Measurements from ENCODE around the gene KCNQ2.

KCNQ2 gene

DNA sequence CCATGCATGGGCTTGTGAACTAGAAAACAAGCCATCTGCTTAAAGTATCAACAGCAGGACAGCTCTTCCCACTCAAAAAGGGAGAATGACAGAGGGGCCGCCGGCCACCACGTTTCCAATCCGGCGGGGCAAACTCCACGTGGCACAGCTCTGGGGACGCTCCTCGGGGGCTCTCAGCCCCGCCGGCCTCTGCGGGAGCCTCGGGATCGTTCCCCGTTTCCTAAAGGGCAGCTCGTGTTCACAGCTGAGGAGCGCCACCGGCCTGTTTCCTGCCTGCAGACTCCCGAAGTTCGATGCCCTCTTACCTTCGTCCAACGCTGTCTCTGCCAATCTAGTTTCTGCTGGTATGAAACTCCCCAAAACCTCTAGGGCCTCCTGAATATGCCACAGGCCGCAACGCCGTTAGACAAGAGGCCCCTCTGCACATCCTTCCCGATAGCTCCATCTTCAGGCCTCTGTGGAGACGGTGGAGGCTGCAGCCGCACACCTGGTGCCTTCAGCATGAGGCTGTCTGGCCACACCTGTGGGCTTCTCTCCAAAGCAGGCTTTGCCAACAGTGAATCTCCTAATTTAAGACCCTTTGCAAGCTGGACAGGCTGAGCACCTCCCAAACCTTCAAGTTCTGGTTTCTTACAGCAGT lies 46.5 kb downstream of the KCNQ2 start:
- in situ Hi-C loops (cut with MboI; ENCODE audit: low pct_unique_long_range_greater_than_20kb, low sequenced_read_pairs), result no loop called here
- no peak for DNase-seq

- in situ Hi-C loops (cut with MboI; ENCODE audit: low pct_unique_long_range_greater_than_20kb, low sequenced_read_pairs), result no loop called here
- DNase-seq, result no peak
Observed at GRCh38 chr20:63424613-63425012, 47.8 kb downstream of the KCNQ2 start.

GRCh38 chr20:63423751-63424150 lies 48.7 kb downstream of the KCNQ2 start:
- DNase-seq, result no peak
- in situ Hi-C loops (cut with MboI; ENCODE audit: low pct_unique_long_range_greater_than_20kb, low sequenced_read_pairs), result no loop called here

DNA sequence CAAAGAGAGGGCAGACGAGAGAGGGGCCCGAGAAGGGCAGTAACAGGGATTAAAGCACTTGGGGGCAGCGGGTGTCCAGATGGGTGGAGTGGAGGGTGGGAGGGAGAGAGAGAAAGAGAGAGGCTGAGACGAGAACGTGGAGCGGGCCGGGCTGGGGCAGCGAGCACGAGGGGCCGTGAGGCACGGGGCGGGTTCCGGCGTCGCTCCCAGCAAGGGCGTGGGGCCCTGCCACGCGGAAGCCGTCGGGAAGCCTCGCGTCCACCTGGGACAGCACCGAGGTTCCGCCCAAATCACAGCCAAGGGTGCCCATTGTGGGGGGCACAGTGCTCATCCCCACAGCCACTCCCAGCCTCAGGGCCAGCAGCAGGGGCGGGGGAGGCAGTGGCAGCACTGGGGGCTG lies 49.8 kb downstream of the KCNQ2 start:
- in situ Hi-C loops (cut with MboI; ENCODE audit: low pct_unique_long_range_greater_than_20kb, low sequenced_read_pairs), result no loop called here
- no peak for DNase-seq

GRCh38 chr20:63421913-63422312 lies 50.5 kb downstream of the KCNQ2 start:
- no peak for DNase-seq
- in situ Hi-C loops (cut with MboI; ENCODE audit: low pct_unique_long_range_greater_than_20kb, low sequenced_read_pairs), result no loop called here

- DNase-seq, result no peak
- in situ Hi-C loops (cut with MboI; ENCODE audit: low pct_unique_long_range_greater_than_20kb, low sequenced_read_pairs), result no loop called here
Observed at GRCh38 chr20:63421094-63421692, 51.3 kb downstream of the KCNQ2 start.

DNA sequence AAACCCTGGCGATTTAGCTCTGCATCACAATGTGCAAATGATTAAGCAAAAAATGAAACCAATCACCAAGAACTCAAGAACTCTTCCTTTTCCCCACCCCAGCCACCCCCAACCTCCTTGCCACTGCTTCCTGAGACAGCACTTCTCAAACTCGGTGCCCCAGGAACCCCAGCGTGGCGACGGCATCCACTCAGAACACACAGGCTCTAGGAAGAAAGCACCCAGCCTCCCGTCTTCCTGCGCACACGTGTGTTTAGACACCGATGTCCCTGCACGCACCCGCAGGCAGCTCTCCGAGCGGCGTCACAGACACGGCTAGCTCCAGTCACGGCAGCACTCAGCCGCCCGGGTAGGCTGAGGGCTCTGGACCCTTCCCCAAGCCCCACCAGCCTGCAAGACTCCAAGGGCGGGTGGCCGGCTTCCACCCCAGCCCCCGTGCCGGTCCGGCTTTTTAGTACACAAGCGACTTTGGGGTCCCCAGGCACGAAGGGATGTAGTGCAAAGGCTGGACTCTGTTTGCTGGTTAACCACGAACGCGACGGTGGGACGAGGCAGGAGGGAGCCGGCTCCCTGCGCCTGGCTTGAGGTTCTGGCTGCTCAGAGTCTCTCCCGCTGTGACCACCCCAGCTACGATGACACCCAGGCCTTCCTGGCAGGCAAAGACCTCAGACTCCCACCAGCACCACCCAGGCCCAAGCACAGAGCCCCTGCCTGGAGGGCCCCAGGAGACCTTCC lies 51.9 kb downstream of the KCNQ2 start:
- no peak for DNase-seq
- in situ Hi-C loops (cut with MboI; ENCODE audit: low pct_unique_long_range_greater_than_20kb, low sequenced_read_pairs), result no loop called here

DNA sequence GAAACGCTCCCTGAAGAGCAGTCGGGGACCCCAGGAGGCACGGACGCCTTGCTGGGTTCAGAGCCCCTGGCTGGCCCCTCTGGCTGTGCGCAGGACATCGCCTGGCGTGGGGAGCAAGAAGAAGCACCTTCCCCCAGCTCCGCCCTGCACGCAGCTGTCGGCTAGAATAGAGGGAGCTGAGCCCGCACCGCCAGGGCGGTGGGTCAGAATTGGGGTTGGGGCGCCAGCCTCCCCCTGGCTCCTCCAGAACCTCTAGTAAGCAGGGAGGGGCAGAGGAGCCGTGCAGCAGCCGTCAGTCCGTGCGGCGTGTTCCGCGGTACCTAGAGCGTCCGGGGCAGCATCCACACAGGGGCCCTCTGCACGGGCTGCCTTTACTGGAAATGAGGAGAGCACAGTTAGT lies 53.2 kb downstream of the KCNQ2 start:
- in situ Hi-C loops (cut with MboI; ENCODE audit: low pct_unique_long_range_greater_than_20kb, low sequenced_read_pairs), result no loop called here

DNA sequence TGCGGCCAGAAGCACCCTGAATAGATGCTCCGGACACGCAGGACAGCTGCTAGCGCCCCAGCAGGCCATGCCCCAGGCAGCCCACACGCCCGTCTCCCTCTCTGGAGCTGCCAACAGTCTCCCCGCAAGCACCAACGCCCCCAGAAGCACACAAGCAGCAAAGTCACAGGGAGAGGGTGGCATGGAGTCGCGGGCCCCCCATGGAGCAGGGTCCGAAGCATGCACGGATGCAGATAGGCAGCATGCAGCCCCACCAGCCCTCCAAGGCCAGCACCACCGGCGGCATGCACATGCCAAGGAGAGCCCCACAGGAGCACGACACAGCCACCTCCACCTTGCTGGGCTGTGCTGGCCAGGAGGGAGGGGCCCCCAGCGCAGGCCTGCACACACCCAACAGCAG lies 53.8 kb downstream of the KCNQ2 start:
- DNase-seq, result no peak
- in situ Hi-C loops (cut with MboI; ENCODE audit: low pct_unique_long_range_greater_than_20kb, low sequenced_read_pairs), result no loop called here

More for the DNA sequence above, 53.2 kb downstream of the KCNQ2 start:
- DNase-seq, result no peak

GRCh38 chr20:63417738-63418120 lies 54.7 kb downstream of the KCNQ2 start:
- in situ Hi-C loops (cut with MboI; ENCODE audit: low pct_unique_long_range_greater_than_20kb, low sequenced_read_pairs), result no loop called here
- DNase-seq, result no peak

- in situ Hi-C loops (cut with MboI; ENCODE audit: low pct_unique_long_range_greater_than_20kb, low sequenced_read_pairs), result no loop called here
- no peak for DNase-seq
Observed at GRCh38 chr20:63417097-63417737, 55.2 kb downstream of the KCNQ2 start.

DNA sequence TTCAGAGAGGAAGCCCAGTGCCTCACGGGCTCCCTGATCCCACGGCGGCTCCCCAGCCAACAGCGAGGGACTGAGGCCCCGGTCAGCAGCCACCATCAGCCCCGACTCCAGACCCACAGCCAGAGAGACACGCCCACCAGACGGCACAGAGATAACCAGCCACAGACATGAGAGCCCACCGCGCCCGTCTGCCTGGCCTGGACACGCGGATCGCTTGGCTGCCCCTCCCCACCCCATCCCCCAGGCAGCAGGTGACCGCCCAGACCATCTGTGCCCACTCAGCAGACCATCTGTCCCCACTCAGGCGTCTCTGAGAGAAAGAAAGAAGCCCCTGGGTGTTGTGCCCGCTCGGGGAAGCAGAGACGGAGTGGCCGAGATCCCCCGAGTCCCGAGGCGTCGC lies 55.8 kb downstream of the KCNQ2 start:
- DNase-seq, result no peak
- in situ Hi-C loops (cut with MboI; ENCODE audit: low pct_unique_long_range_greater_than_20kb, low sequenced_read_pairs), result no loop called here

- DNase-seq, result no peak
- in situ Hi-C loops (cut with MboI; ENCODE audit: low pct_unique_long_range_greater_than_20kb, low sequenced_read_pairs), result no loop called here
Observed at GRCh38 chr20:63415647-63416391, 56.6 kb downstream of the KCNQ2 start.

GRCh38 chr20:63414720-63415430 lies 57.6 kb downstream of the KCNQ2 start:
- no peak for DNase-seq
- in situ Hi-C loops (cut with MboI; ENCODE audit: low pct_unique_long_range_greater_than_20kb, low sequenced_read_pairs), result no loop called here

GRCh38 chr20:63413963-63414684 lies 58.3 kb downstream of the KCNQ2 start:
- no peak for DNase-seq
- in situ Hi-C loops (cut with MboI; ENCODE audit: low pct_unique_long_range_greater_than_20kb, low sequenced_read_pairs), result no loop called here

DNA sequence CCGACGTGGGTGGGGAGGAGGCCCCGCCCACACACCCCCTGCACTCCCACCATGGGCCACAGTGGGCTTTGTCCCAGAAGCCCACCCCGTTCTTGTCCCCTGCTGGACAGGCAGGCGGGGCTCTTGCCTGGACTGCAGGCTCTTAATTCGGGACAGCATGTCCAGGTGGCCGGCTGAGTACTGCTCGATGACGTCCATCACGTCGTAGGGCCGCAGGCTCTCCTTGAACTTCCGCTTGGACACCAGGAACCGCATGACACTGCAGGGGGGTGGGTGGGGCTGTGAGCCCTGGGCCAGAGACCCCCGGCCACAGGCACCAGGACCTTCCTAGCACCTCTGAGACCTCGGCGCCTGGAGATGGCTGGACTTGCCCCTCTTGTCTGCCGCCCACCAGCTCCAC lies 59.1 kb downstream of the KCNQ2 start:
- in situ Hi-C loops (cut with MboI; ENCODE audit: low pct_unique_long_range_greater_than_20kb, low sequenced_read_pairs), result no loop called here
- no peak for DNase-seq

DNA sequence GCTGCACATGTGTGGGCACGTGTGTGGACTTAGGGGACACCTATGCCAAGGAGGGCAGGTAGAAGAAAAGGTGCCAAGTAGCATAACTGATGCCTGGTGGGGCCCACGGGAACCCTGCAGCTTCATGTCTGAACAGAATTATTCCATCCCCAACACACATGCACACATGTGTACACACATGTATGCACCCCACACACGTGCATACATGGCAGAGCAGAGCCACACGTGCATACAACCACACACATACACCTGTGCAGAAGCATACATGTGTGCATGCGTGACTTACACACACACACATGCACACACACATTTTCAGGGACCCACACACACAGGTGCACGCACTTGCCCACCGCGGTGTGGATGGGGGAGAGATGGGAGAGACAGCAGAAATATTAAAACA lies 59.6 kb downstream of the KCNQ2 start:
- DNase-seq, result no peak
- in situ Hi-C loops (cut with MboI; ENCODE audit: low pct_unique_long_range_greater_than_20kb, low sequenced_read_pairs), result no loop called here

- no peak for DNase-seq
Observed at GRCh38 chr20:63411898-63412631, 60.4 kb downstream of the KCNQ2 start.

More at GRCh38 chr20:63411898-63412631, 60.4 kb downstream of the KCNQ2 start:
- in situ Hi-C loops (cut with MboI; ENCODE audit: low pct_unique_long_range_greater_than_20kb, low sequenced_read_pairs), result no loop called here

All from KBM-7 (cell line).